Stimulated activated CD8-positive, alpha-beta memory T cell treated with anti-CD3 and anti-CD28 coated beads, Interleukin-15, amount 100 ng/mL, for 24 hours (primary cell): Measurements from ENCODE around the gene UCP2.

Source experiments
- DNase-seq: peaks from one replicate; pipeline ENCODE4 v3.0.0-alpha.2; 2020; ENCODE audit warnings: low read depth

The UCP2 gene

GRCh38 chr11:74010306-74011300 is 28.0 kb upstream of the UCP2 start:
- DNase-seq, result no peak

- no peak for DNase-seq
These were observed 27.1 kb upstream of the UCP2 start for GRCh38 chr11:74009675-74010305.

- no peak for DNase-seq
These were observed 26.5 kb upstream of the UCP2 start for GRCh38 chr11:74009230-74009547.

DNA sequence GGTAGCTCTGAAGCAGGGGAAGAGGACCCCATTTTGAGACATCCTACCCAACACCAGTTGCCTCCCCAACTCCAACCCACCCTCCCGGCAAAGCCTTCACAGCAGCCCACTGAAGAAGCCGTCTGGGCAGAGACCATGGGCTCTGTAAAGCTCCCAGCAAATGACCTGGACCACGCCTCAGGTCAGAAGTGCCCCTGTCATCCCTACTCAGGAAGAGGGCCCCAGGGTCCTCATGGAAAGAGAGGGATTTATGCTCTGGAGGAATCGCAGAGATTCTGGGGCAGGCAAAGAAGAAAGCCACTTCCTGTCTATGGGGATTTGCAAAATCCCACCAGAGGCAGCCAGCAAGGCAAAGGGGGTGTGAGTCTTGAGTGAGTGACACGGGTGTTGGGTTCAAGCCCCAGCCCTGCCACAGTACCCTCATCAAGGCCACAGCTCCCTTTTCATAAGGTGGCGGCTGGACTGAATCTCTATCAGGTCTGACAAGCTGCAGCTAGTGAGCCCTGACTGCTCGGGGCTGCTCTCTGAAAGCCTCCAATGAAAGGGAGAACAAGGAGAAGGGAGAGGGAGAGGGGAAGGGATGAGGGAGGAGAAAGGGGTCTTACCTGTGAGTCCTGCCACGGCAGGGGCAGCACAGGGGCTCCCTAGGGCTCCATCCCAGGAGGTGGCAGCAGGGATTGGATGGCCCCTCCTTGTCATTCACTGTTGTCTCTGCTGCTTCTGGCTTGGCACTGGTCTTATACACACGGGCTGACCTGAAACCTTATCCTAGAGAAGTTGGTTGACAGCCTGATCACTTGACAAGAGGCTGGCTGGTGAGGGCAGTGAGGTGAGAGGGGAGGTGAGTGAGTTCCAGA is 26.0 kb upstream of the UCP2 start, which contains the start of gene UCP3:
UCP3 (minus strand) TSS at position 713 of the 857 bp plus-strand sequence. CDS start 2,043 bp downstream, outside the sequence.
- DNase-seq, result no peak

GRCh38 chr11:74007691-74008372 is 25.2 kb upstream of the UCP2 start:
- DNase-seq, result no peak

DNA sequence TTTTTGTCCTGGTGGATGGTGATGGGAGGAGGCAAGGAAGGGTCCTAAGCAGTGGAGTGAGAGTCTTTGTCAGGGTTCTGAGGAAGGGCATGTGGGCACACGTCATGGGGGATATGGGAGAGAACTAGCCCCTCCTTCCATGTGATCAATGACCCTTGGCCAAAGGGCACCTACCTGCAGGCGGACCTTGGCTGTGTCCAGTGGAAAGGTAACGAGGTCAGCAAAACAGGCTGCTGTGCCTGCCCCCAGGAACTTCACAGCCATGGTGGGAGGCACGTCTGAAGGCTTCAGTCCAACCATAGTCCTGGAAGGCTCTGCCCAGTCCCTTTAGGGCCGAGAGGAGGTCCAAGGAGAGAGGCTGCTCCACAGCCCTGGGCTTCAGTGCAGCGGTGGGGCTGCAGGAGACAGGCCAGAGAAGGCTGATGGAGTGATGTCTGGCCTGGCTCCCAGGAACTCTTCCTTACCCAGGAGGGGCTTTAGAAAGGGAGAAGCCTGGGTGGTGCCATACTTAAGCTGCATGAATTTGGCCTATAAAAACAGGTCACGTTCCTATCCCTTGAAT is 24.2 kb upstream of the UCP2 start:
- no peak for DNase-seq

DNA sequence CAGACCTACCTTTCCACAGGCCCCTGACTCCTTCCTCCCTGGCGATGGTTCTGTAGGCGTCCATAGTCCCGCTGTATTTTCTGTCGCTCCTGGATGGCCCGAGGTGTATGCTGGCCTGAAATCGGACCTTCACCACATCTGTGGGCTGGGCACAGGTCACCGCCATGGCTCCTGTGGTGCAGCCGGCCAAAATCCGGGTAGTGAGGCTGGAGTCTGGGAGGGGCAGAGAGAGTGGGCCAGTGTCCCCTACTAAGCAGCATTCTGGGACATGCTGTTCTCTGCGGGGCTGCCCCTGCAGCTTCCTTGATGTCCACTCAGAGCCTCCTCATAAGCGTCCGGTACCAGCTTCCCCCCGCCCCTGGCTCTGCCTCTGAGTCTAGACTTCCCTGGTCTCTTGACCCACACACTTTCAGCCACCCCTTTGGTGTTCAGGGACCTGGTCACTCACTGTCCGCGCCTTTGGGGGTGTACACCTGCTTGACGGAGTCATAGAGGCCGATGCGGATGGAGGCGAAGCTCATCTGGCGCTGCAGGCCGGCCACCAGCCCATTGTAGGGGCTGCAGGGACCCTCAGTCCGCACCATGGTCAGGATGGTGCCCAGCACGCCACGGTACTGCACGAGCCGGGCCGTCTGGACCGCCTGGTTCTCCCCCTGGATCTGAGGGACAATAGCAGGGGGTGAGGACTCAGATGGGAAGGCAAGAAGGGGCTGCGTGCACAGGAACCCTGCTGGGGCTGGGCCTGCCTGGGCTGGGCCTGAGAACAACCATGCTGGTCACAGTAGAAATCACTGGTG is 23.3 kb upstream of the UCP2 start:
- DNase-seq, result no peak

- peak; percentile 33 for DNase-seq
These were observed 22.3 kb upstream of the UCP2 start for GRCh38 chr11:74004759-74005615.

DNA sequence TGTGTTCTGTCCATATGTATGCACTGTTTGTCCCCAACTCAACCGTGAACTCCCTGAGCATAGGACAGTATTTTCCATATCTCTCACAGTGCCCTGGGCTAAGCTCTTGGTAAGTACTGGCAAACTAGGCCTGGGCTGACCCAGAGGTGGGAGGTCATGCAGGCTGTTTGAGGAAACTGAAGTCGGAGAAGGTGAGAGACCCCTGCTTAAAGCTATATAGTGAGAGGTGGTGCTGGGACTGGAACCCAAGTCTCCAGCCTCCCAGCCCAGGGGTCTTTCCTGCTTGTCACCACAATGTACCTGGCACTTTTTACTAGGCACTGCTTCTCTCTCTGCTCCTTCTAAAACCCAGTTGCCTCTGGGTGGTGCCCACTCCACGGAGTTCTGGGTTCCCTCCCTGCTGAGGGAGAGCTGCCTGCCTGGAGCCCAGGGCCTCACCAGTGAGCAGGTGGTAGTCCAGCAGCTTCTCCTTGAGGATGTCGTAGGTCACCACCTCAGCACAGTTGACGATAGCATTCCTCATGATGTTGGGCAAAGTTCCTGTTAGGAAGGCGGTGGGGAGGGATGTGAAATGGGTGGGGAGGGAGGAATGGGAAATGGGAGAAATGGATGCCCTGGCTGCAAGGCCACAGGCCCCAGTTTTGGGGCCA is 21.5 kb upstream of the UCP2 start:
- no peak for DNase-seq

- no peak for DNase-seq
These were observed 20.2 kb upstream of the UCP2 start for GRCh38 chr11:74002832-74003231.

GRCh38 chr11:74001822-74002286 is 19.2 kb upstream of the UCP2 start:
- DNase-seq, result no peak

DNA sequence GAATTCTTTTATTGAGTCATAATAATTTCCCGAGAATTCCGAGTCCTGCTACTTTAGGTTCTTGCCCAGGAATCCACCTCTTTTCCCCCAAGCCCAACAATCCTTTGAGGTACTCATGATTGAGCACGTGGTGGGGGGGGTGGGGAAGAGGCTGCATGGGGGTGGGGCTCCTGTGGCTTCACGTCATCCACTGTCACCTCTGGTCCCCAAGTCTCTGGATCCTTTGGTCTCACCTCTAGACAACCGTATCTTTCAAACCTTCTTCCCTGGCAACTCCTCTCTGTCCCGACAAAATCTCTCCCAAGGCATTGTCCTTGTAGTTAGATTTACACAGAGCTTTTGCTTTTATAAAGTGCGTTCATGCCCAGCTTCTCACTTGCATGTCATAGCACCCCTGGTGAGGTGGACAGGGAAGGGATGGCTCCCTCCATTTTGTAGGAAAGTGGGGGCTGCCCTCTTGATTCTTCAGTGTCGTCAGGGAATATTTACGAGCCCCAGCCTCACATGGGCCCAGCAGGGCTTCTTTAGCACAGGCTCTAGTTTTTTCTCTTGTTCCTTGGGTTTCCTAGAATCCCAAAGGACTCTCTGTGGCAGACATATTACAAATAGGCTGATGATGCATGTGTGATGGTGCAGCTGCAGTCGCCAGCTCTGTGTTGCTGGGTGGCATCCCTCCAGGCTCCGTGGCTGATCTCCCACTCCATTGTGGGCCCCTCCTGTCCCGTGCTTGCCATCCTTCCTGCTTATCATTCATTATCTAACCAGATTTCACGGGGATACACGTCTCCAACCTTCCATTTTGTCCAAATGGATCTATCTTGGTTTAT is 17.9 kb upstream of the UCP2 start:
- DNase-seq, result no peak

GRCh38 chr11:73999581-74000306 is 17.1 kb upstream of the UCP2 start:
- no peak for DNase-seq

DNA sequence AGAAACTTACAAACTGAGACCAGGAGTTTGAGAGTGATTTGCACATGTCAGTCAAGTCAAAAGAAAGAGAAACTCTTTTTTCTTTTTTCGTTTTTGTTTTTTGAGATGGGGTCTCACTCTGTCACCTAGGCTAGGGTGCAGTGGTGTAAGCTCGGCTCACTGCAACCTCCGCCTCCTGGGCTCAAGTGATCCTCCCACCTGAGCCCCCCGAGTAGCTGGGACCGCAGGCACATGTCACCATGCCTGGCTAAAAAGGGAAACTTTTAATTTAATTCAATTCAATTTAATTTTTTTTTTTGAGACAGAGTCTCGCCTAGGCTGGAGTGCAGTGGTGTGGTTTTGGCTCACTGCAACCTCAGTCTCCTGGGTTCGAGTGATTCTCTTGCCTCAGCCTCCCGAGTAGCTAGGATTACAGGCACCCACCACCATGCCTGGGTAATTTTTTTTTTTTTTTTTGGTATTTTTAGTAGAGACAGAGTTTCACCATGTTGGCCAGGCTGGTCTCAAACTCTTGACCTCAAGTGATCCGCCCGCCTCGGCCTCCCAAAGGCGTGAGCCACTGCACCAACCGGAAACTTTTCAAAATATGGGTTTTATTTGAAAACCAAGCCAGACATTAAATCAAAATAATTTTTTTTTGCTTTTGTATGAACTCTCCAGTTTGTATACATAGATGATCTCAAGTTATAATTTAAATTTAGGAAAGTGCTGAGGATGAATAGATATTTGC is 16.4 kb upstream of the UCP2 start:
- no peak for DNase-seq

DNA sequence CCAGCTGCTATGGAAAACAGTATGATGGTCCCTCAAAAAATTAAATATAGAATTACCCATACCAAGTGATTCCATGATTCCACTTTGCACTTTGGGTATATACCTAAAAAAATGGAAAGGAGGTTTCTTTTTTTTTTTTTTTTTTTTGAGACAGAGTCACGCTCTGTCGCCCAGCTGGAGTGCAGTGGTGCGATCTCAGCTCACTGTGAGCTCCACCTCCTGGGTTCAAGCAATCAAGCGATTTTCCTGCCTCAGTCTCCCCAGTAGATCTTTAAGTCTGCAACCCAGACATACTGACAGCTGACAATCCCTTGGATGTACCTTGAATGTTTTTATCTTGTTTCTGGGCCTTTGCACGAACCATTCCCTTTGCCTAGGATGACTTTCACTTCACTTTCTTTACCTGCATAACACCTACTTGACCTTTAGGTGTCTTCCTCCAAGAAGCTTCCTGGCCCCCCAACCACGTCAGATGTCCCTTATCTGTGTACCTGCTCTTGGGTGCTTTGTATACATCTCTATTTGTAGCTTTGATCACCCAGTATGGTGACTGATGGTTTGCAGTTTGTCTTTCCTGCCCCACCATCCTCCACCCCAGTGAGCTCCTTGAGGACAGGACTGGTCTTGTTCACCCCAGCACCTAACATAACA is 14.6 kb upstream of the UCP2 start:
- no peak for DNase-seq

DNA sequence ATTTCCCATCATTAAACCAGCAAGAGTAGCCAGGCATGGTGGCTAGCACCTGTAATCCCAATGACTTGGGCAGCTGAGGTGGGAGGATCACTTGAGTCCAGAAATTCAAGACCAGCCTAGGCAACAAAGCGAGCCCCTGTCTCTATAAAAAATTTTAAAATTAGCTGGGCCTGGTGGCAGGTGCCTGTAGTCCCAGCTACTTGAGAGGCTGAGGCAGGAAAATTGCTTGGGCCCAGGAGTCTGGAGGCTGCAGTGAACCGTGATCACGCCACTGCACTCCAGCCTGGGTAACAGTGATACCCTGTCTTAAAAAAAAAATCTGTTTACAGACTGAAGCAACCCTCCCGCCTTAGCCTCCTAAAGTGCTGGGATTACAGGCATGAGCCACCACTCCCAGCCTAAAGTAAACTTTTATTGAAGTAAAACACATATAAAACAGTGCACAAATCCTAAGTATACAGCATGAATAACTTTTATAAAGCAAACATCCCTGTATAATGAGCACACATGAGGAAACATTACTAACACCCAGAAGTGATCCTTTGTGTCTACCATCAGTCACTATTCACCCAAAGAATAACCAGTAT is 13.6 kb upstream of the UCP2 start:
- no peak for DNase-seq
